Coronary artery (tissue), 2 donors: ENCODE results near the gene XYLB.
A peak's percentile ranks its signal among the peaks of the same experiment; 100 is the strongest.

Source experiments
- DNase-seq: peaks from one replicate; pipeline ENCODE4 v3.0.0-alpha.2; 2017; ENCODE audit warnings: low spot score
- H3K27ac ChIP-seq, 2 donors: fragments of 200-600 bp; sonication (generic); one replicate each; pipeline ENCODE4 v1.5.1; 2016 to 2019
- H3K4me3 ChIP-seq: fragments of 200-600 bp; sonication (generic); 2 replicates; pipeline ENCODE4 v1.5.1; 2016; ENCODE audit warnings: mild to moderate bottlenecking, moderate library complexity
- CTCF ChIP-seq: fragments of 200-600 bp; sonication (generic); IDR thresholded peaks from one replicate; pipeline ENCODE4 v1.5.1; 2019; ENCODE audit warnings: antibody characterized with exemption

Gene XYLB

GRCh38 chr3:38379201-38379770 is 32.7 kb downstream of the XYLB start:
- no peak for DNase-seq
- Histone ChIP-seq H3K27ac (no peak overlapping the region), H3K4me3 (no peak overlapping the region)
- no peak for TF ChIP-seq CTCF

- DNase-seq, result peak; percentile 2
- H3K27ac ChIP-seq, result no peak overlapping the region
- TF ChIP-seq CTCF, result no peak
- H3K4me3 ChIP-seq, result no peak overlapping the region
Observed at GRCh38 chr3:38382506-38383080, 36.0 kb downstream of the XYLB start.

DNA sequence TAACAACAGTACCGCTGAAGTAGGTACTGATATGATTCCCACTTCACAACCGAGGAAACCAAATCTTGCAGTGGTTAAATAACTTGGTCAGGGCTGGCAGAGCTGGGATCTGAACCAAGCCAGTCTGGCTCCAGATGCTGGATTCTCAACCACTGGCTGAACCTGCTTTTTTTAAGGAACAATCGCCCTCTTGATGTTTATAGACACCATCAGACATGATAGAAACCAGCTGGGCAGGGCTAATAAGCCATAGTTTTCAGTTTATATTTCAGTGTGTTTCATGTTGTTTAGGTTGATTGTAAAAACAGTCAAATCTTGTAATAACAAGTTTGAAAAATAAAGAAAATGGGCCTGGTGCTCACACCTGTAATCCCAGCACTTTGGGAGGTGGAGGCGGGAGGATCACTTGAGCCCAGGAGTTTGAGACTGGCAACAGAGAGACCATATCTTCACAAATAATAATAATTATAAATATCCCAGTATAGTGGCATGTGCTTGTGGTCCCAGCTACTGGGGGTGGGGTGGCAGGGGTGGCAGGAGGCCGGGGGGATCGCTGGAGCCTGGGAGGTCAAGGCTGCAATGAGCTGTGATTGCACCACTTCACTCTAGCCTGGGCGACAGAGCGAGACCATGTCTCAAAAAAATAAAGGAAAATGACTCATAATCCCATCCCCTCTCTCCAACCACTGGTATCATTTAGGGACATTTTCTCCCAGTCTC is 36.7 kb downstream of the XYLB start:
- TF ChIP-seq CTCF, result no peak
- no peak overlapping the region for H3K27ac ChIP-seq
- H3K4me3 ChIP-seq, result no peak overlapping the region
- no peak for DNase-seq

GRCh38 chr3:38386992-38387750 is 40.6 kb downstream of the XYLB start:
- Histone ChIP-seq H3K4me3 (no peak overlapping the region), H3K27ac (no peak overlapping the region)
- no peak for TF ChIP-seq CTCF
- DNase-seq, result no peak

DNA sequence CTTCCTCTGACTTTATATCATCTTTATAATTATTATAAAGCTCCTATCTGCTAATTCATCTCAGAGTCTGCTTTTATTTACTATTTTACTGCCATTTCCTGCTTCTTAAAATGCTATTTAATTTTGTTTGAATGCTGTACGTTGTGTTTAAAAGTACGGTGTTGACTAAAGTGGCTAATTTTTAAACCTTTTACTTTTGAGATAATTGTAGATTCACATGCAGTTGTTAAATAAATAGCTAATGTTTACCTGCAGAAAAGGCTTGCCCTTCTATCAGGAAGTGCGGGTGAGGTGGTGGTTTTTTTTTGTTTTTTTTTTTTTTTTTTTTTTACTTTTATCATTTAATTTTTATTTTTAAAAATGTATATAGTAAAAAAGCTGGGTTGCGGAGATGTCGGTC is 41.3 kb downstream of the XYLB start:
- H3K4me3 ChIP-seq, result no peak overlapping the region
- no peak for DNase-seq
- TF ChIP-seq CTCF, result no peak
- no peak overlapping the region for H3K27ac ChIP-seq

- no peak for DNase-seq
- TF ChIP-seq CTCF, result no peak
- no peak overlapping the region for H3K4me3 ChIP-seq
- H3K27ac ChIP-seq, result no peak overlapping the region
Observed at GRCh38 chr3:38392604-38393163, 46.1 kb downstream of the XYLB start.
